ENCODE results near the gene SPRED2. TPM values are rescaled to one million over a fixed set of nuclear protein-coding genes. Genes with fewer than 3 reads are reported as not detected.

Gene SPRED2
- total RNA-seq, 2 donors from 2014 or later, result 3.1 to 4.3 TPM

DNA sequence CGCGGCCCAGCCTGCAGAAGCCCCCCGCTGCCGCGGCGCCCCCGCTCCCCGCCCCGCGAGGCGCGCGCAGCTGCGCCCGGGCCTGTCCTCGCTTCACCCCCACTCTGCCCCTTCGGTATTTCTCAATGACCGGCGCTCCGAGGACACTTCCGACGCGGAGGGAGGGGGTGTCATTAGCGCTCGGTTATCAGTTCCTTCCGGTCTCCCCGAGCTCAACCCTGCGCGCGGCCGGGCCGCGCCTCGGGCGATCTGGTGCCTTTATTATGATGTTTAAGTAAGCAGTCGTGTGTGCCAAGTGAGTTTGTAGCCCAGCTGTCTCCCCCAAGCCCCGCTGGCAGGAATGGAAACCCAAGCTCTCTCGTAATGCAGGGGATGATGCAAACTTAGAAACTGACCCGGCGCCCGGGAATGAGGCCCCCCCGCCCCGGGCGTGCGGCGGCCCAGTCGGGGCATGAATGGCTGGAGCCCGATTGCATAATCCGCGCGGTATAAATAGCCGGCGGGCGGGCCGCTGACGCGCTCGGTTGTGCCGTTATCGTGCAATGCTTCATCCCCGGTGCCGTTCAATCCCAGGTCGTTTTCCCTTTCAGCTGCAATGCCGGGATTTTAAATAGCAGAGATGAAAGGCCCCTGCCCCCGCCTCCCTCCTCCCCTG is 3.9 kb upstream of the SPRED2 start:
- peak; percentile 18 to 20 for ATAC-seq (replicated peaks in 1 of 2)
- Mint-ChIP-seq H3K4me3 (peak overlapping the region; percentile 81 to 93), H3K4me1 (ENCODE audit: low read depth) (peaks cover 21% of the 10 kb centered on the region), H3K27me3 (ENCODE audit: low read depth) (peaks cover 51% of the 10 kb centered on the region), H3K27ac (no peak overlapping the region), H3K9me3 (no peaks in the 10 kb centered on the region), H3K36me3 (ENCODE audit: insufficient read depth in 2 of 2) (peaks cover 0 to 4% of the 10 kb centered on the region in 2 donors)
- DNase-seq, result peak; percentile 29 to 48

DNA sequence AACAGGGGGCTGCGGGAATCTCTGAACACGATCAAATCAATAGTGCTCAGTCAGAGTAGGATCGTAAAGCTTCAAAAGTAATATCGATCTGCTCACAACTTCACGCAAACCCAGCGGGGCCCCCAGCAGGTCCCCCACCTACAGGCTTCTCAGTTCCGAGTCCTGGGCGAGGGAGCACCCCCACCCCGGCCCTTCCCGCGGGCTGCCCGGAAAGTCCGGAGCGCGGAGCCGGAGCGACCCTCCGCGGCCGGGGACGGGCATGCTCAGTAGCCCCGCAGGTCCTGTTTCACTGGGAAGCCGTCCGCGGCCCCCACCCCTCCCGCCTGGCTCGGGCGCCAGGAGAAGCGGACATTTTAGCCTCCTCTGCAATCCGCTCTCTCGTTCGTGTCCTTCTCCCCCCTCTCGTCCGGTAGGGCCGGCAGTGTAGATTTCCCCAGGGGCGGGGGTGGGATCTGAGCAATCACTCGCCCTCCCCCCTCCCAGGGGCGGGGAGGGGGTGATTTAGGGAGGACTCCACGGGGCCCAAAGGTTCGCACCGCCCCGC is 3.3 kb upstream of the SPRED2 start:
- no peaks in the 10 kb centered on the region for H3K9me3 Mint-ChIP-seq
- peak overlapping the region; percentile 81 to 93 for H3K4me3 Mint-ChIP-seq
- DNase-seq (peak; percentile 60 to 71), ATAC-seq (replicated peaks in 1 of 2) (peak; percentile 12 to 23)
- H3K4me1 Mint-ChIP-seq (ENCODE audit: low read depth), result peaks cover 21% of the 10 kb centered on the region
- H3K27me3 Mint-ChIP-seq (ENCODE audit: low read depth), result peaks cover 51% of the 10 kb centered on the region
- peaks cover 0 to 5% of the 10 kb centered on the region in 2 donors for H3K36me3 Mint-ChIP-seq (ENCODE audit: insufficient read depth in 2 of 2)
- no peak overlapping the region for H3K27ac Mint-ChIP-seq

DNA sequence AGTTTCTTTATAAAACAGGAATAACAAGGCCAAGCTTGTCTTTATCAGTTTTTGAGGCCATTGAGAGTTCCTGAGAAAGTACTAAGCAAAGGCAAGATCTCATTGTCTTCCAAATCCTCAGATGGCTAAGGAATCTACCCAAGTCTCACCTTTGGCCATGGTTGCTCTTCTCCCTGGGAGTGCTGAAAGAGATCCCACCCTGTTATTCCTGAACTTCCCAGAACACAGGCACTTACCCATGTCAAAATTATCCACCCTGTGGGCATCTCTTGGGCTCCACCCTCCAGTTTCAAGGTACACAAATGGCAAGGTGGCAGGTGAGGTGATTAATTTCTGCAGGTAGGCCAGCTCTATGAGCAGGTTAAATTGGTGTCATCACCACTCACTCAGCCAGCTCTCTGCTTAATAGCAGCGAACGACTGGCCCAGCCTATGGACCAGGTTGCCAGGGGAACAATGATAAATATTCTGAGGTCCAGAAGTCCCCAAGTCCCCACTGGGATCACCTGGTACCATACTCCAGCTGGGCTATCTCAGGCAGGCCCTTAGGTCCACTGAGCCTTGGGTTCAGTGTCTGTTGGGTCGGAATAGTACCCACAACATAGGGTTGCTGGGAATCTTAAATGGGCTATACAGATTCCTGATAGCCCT is 2.3 kb upstream of the SPRED2 start:
- Mint-ChIP-seq H3K27ac (no peak overlapping the region), H3K4me3 (no peak overlapping the region), H3K36me3 (ENCODE audit: insufficient read depth in 2 of 2) (peaks cover 0 to 5% of the 10 kb centered on the region in 2 donors), H3K27me3 (ENCODE audit: low read depth) (peaks cover 52% of the 10 kb centered on the region), H3K9me3 (no peaks in the 10 kb centered on the region), H3K4me1 (ENCODE audit: low read depth) (peaks cover 21% of the 10 kb centered on the region)
- no peak for ATAC-seq (replicated peaks in 1 of 2)
- DNase-seq, result no peak

DNA sequence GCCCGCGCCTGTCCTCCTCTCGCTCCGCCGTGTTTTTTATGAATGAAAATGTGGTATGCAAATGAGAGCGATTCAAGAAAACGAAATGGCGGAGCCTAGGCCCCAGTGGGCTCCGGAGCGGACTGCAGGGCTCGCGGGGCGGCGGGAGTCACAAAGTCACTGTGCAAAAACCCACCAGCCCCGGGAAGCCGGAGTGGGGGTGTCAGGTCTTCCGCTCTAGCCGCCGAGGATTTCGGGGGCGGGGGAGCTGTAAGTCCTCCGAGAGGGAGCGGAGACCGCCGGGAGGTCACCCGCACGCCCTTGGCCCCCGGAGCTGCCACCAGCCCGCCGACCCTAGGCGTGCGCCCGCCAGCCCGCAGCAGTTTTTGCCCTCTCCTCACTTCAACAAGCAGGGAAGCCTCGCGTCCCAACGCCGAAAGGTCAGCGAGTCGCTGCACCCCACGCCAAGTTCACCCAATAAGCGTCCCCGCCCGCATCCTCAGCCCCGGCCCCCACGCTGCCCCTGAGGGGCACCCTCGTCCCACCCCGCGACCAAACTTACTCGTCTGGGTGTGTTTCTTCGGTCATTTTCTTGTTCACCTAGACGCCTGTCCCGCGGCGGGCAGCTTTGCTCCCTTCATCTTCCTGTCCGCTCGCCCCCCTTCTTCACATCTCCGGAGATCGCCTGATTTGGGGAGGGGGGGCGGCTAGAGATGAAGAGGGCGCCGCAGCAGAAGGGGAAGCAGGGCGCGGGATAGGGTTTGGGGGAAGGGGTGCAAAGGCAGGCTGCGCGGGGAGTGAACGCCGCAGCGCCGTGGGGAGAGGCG is 775 bp downstream of the SPRED2 start:
- Mint-ChIP-seq H3K4me1 (ENCODE audit: low read depth) (peaks cover 15% of the 10 kb centered on the region), H3K9me3 (no peaks in the 10 kb centered on the region), H3K27me3 (ENCODE audit: low read depth) (peaks cover 44% of the 10 kb centered on the region), H3K4me3 (peak overlapping the region; percentile 90 to 95), H3K27ac (no peak overlapping the region), H3K36me3 (ENCODE audit: insufficient read depth in 2 of 2) (peaks cover 0 to 5% of the 10 kb centered on the region in 2 donors)
- DNase-seq (peak; percentile 60 to 61), ATAC-seq (replicated peaks in 1 of 2) (peak; percentile 57 to 60)

DNA sequence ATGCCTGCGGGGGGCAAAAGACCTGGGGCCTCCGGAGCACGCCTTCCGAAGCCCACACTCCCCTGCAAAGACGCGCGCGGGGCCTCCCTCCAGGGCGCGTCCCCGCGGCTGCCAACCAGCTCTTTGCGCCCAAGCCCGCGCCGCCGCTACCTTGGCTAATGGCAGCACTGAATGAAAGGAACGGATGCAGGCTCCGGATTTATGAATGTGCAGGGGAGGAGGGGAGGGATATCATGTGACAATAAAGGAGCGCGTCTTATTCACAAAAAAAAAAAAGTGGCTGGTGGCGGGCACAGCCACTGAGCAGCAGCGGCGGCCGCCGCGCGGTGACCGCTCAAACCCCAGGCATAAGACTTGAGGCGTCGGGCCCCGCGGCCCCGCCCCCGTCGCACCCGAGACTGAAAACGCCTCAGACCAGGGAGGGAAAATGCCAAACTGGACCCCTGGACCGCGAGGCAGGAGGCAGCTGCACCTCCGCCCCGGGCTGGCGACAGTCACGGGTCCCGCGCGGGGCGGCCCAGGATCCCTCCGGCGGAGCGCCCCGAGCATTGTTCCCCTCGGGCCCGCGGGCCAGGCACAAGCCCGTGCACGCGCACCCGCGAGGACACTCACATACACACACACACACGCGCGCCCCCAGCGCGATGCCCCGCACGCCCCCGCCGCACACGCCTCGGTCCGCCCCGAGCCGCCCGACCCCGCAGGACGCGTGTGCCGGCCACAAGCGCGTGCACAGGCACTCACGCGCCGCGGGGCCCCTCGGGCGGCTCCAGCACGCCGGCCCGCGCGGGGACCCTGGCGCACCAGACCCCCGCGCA is 1.6 kb downstream of the SPRED2 start:
- H3K27ac Mint-ChIP-seq, result no peak overlapping the region
- peak; percentile 64 to 66 for DNase-seq
- no peaks in the 10 kb centered on the region for H3K9me3 Mint-ChIP-seq
- peaks cover 38% of the 10 kb centered on the region for H3K27me3 Mint-ChIP-seq (ENCODE audit: low read depth)
- peak overlapping the region; percentile 90 to 95 for H3K4me3 Mint-ChIP-seq
- peaks cover 0 to 5% of the 10 kb centered on the region in 2 donors for H3K36me3 Mint-ChIP-seq (ENCODE audit: insufficient read depth in 2 of 2)
- peak; percentile 56 to 70 for ATAC-seq (replicated peaks in 1 of 2)
- peaks cover 8% of the 10 kb centered on the region for H3K4me1 Mint-ChIP-seq (ENCODE audit: low read depth)

DNA sequence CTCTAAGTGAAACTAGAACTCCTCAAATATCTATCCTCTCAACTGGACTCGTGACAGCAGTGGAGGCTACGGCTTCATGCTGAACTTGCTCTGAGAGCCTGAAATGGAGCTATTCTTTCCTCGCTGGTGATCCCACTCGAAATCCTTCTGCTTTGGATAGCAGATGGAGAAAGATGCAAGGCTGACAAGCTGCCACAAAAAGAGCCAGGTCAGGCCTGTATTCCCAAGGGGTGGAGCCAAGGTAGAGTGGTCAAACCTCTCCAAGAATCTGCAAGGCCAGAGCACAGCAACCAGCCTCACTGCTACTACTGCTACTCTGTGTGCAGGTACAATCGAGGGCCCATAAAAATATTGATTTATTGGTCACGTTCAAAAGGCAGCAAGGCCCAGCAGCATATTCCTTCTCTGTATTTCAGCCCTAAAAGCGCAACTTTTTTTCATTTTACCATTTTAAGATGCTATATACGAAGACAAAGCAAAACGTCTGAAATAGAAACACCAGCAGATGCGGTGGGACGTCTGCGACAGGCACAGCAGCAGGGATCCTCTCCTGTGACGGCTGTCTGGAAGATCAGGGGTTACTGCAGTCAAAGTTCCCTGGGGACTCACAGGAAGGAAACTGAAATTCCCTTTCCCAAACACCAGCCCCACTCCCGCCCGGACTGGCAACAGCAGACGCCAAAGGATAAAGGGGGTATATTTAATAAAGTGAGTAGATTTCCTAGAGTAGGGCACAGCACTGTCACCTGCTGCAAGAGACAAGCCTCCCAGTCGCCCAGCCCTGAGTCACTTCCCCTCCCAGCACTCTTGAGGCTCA is 2.4 kb downstream of the SPRED2 start:
- ATAC-seq (replicated peaks in 1 of 2), result peak; percentile 58 to 69
- Mint-ChIP-seq H3K27ac (no peak overlapping the region), H3K4me3 (peak overlapping the region; percentile 90 to 95), H3K9me3 (no peaks in the 10 kb centered on the region), H3K4me1 (ENCODE audit: low read depth) (no peaks in the 10 kb centered on the region), H3K36me3 (ENCODE audit: insufficient read depth in 2 of 2) (peaks cover 0 to 5% of the 10 kb centered on the region in 2 donors), H3K27me3 (ENCODE audit: low read depth) (peaks cover 32% of the 10 kb centered on the region)
- DNase-seq, result no peak

DNA sequence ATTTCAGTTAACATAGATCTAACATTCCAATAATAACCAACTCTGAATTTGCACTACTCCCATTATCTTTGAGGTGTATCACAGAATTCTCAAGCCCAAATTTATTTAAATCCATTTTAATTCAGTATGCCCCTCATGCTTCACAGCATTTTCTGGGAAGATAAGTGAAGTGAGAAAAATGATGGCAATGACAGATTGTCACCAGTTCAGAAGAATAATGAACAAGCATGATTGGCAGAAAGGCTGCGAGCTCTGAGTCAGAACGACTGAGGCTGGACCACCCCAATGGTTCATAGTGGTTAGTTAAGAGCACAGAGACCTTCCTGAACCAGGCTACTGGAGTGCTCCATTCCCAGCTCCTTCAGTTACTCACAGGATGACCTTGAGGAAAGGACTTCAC is 4.9 kb downstream of the SPRED2 start:
- Mint-ChIP-seq H3K27ac (no peak overlapping the region), H3K9me3 (no peaks in the 10 kb centered on the region), H3K4me1 (ENCODE audit: low read depth) (no peaks in the 10 kb centered on the region), H3K4me3 (no peak overlapping the region), H3K27me3 (ENCODE audit: low read depth) (peaks cover 25% of the 10 kb centered on the region), H3K36me3 (ENCODE audit: insufficient read depth in 2 of 2) (peaks cover 0 to 4% of the 10 kb centered on the region in 2 donors)
- no peak for DNase-seq
- no peak for ATAC-seq (replicated peaks in 1 of 2)

DNA sequence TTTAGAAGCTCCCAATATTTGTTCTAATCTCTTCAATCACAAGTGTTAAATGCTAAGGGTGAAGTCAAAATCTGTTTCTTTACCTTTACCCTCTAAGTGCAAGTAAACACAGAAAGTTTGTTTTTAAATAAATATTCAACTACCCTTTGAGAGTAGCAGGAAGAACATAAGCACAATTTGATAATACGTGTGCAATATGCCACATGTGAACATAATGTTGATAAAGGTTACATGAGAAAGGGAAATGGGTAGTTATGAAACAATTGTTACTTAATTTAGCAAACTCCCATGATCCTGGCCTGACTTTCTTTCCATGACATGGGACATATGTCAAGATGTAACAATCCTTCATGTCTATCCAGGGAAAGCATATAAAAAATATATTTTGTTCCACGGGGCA is 7.1 kb downstream of the SPRED2 start:
- no peak for ATAC-seq (replicated peaks in 1 of 2)

DNA sequence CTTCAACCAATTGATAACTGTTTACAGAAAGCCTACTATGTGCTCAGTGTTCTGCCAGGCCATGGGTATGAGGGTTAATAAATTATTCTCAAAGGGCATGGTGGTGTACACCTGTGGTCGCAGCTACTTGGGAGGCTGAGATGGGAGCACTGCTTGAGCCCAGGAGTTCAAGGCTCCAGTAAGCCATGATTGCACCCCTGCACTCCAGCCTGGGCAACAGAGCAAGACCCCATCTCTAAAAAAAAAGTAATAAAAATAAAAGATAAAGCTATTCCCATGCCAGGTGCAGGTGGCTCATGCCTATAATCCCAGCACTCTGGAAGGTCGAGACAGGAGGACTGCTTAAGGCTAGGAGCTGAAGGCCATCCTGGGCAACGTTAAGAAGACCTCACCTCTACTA is 8.0 kb downstream of the SPRED2 start:
- DNase-seq (no peak), ATAC-seq (replicated peaks in 1 of 2) (no peak)
- Mint-ChIP-seq H3K36me3 (ENCODE audit: insufficient read depth in 2 of 2) (peaks cover 3 to 6% of the 10 kb centered on the region in 2 donors), H3K4me1 (ENCODE audit: low read depth) (peaks cover 13% of the 10 kb centered on the region), H3K27me3 (ENCODE audit: low read depth) (peaks cover 16% of the 10 kb centered on the region), H3K27ac (no peak overlapping the region), H3K4me3 (no peak overlapping the region), H3K9me3 (peaks cover 0 to 2% of the 10 kb centered on the region in 2 donors)

More for the DNA sequence above, 7.1 kb downstream of the SPRED2 start:
- H3K9me3 Mint-ChIP-seq, result peaks cover 0 to 2% of the 10 kb centered on the region in 2 donors
- DNase-seq, result no peak
- H3K36me3 Mint-ChIP-seq (ENCODE audit: insufficient read depth in 2 of 2), result peaks cover 3 to 6% of the 10 kb centered on the region in 2 donors
- no peak overlapping the region for H3K4me3 Mint-ChIP-seq
- H3K27me3 Mint-ChIP-seq (ENCODE audit: low read depth), result peaks cover 25% of the 10 kb centered on the region
- peaks cover 13% of the 10 kb centered on the region for H3K4me1 Mint-ChIP-seq (ENCODE audit: low read depth)
- H3K27ac Mint-ChIP-seq, result no peak overlapping the region

DNA sequence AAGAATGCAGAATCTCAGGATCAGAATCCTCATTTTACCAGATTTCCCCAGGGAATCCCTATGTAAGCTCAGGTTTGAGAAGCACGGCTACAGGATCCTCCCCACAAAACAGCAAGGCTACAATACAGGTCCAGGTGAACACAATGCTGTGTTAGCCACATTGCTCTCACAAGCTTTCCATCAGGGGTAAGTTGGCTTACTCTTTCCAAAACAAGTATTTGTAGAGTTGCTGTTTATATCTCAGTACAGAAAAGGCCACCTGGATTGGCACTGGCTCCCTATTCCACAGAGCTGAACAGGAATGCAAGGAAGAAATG is 11.0 kb downstream of the SPRED2 start:
- peaks cover 30% of the 10 kb centered on the region for H3K4me1 Mint-ChIP-seq (ENCODE audit: low read depth)
- DNase-seq (no peak), ATAC-seq (replicated peaks in 1 of 2) (no peak)
- H3K4me3 Mint-ChIP-seq, result no peak overlapping the region
- peaks cover 0 to 2% of the 10 kb centered on the region in 2 donors for H3K9me3 Mint-ChIP-seq
- no peak overlapping the region for H3K27ac Mint-ChIP-seq
- no peaks in the 10 kb centered on the region for H3K27me3 Mint-ChIP-seq (ENCODE audit: low read depth)
- peaks cover 3 to 6% of the 10 kb centered on the region in 2 donors for H3K36me3 Mint-ChIP-seq (ENCODE audit: insufficient read depth in 2 of 2)

DNA sequence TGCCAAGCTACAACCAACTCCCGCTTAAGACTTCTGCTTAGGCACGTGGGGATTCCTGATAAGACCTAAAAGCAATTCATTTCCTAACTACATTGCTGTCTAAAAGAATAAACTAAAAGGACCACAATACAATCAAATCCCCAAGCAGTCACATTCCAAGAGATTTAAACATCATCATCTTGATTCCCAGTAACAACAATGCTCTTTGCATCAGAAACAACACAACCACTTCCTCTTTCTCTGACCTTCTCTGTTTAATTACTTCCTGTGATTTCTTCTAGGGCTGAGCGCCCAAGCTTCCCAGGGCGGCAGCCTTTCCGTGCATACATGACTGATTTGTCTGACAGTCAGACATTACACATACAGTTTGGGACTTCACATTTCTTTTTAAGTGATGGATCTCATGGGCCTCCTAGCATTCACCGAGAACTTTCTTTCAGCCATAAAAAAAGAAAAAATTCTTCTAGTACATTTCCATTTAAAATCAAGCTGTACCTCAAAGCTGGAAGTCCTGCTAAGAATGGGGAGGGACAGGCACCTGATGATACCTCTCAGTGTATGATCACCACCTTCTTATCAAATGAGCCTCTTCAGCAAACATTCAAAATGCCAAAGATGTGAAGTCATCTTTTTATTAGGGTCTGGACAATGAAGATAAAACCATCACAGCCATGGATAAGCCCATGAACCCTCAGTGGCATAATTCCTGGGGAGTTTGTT is 11.5 kb downstream of the SPRED2 start:
- Mint-ChIP-seq H3K4me3 (peak overlapping the region; percentile 27 to 78), H3K27me3 (ENCODE audit: low read depth) (no peaks in the 10 kb centered on the region), H3K36me3 (ENCODE audit: insufficient read depth in 2 of 2) (peaks cover 3 to 6% of the 10 kb centered on the region in 2 donors), H3K27ac (peak overlapping the region; percentile 34), H3K9me3 (peaks cover 0 to 2% of the 10 kb centered on the region in 2 donors), H3K4me1 (ENCODE audit: low read depth) (peaks cover 30% of the 10 kb centered on the region)
- ATAC-seq (replicated peaks in 1 of 2) (peak in 1 of 2 donors; percentile 34), DNase-seq (no peak)
